Fibroblast of lung (primary cell): ENCODE data around the gene FAHD2A.

ENCODE experiments used
- EZH2 ChIP-seq: IDR thresholded peaks from 2 replicates; pipeline ENCODE4 v1.5.1; 2012; ENCODE audit warnings: low read length, control low read depth, mild to moderate bottlenecking; ENCODE audit errors: missing control alignments
- TF ChIP-seq, protein P1 (sequence below), 2 donors: IDR thresholded peaks in 1 of 2; conservative IDR thresholded peaks in 1 of 2; 1 replicate in 1 of 2; 2 replicates in 1 of 2; pipeline ENCODE4 v1.5.1; 2011 to 2012; ENCODE audit warnings: low read length in 2 of 2, control low read depth in 1 of 2, inconsistent platforms in 1 of 2, low read depth in 1 of 2, mild to moderate bottlenecking in 1 of 2

DNA sequence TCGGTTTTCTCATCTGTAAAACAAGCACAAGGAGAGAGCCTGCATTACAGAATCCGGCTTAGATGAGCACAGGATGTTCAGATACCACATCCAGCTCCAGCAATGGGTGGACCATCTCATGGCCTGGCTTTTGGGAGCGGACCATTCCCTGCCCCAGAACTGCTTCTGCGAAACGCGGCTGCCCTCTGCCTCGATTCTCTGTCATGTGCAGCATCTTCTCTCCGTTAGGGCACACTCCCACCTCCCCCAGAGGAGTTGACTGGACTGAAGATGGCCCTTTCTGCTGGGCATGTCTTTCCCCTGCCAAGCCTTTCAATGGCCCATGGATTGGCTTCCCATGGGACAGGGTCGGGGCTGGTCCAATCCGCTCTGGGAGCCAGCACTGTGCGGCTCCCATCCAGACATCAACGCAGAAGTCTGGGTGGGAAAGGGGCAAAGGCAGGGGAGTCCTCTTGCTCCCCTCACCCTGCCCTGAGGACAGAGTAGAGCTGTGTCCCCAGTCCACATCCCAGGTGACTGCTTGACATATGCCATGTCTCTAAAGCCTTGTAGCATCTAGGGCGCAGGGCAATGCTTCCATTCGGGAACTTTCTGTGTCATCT is 14.3 kb upstream of the FAHD2A start:
- no peak for TF ChIP-seq EZH2
- TF ChIP-seq, protein P1, sequence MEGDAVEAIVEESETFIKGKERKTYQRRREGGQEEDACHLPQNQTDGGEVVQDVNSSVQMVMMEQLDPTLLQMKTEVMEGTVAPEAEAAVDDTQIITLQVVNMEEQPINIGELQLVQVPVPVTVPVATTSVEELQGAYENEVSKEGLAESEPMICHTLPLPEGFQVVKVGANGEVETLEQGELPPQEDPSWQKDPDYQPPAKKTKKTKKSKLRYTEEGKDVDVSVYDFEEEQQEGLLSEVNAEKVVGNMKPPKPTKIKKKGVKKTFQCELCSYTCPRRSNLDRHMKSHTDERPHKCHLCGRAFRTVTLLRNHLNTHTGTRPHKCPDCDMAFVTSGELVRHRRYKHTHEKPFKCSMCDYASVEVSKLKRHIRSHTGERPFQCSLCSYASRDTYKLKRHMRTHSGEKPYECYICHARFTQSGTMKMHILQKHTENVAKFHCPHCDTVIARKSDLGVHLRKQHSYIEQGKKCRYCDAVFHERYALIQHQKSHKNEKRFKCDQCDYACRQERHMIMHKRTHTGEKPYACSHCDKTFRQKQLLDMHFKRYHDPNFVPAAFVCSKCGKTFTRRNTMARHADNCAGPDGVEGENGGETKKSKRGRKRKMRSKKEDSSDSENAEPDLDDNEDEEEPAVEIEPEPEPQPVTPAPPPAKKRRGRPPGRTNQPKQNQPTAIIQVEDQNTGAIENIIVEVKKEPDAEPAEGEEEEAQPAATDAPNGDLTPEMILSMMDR (conservative IDR thresholded peaks at IDR 0.05 in 1 of 2, IDR thresholded peaks at IDR 0.05 in 1 of 2; ENCODE audit: low read depth in 1 of 2, low read length in 2 of 2): no peak
